IPS DF 4.7 (cell line): ENCODE data around the gene MOSMO.
"Not testable (repeated sequence)": the region's sequence is repeated elsewhere in the genome, so short reads cannot be mapped to it uniquely, and the experiment has no call there.

Source experiments
- DNase-seq: peaks from one replicate; pipeline ENCODE4 v3.0.0-alpha.2; 2013; ENCODE audit warnings: low spot score; ENCODE audit errors: extremely low read depth

MOSMO gene

DNA sequence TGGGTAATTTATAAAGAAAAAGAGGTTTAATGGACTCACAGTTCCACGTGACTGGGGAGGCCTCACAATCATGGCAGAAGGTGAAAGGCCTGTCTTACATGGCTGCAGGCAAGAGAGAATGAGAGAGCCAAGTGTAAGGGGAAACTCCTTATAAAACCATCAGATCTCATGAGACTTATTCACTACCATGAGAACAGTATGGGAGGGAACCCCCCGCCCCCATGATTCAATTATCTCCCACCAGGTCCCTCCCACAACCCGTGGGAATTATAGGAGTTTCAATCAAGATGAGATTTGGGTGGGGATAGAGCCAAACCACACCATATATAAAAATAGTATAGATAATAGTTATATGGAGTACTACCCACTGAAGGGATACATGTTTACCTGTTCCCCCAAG, 36.0 kb downstream of the MOSMO start:
- not testable (repeated sequence) for DNase-seq

DNA sequence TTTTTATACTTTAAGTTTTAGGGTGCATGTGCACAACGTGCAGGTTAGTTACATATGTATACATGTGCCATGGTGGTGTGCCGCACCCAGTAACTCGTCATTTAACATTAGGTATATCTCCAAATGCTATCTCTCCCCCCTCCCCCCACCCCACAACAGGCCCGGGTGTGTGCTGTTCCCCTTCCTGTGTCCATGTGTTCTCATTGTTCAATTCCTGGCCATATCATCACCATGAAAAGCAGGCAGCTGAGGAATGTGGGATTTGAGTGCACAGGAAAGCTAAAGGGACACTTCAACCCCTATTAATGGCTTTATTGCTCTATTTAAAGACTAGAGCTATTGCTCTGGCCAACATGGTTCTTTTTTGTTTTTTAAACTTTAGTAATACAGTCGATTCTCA, 38.0 kb downstream of the MOSMO start:
- not testable (repeated sequence) for DNase-seq

DNA sequence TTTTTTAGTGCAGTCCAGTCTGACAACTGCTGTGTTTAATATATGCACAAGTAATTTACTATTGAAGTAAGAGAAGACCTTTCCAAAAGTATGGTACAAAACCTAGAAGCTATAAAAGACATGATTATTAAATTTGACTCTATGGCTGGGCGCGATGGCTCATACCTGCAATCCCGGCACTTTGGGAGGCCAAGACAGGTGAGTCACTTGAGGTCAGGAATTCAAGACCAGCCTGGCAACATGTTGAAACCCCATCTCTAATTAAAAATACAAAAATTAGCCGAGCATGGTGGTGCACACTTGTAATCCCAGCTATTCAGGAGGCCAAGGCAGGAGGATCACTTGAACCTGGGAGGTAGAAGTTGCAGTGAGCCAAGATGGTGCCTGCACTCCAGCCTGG, 43.1 kb downstream of the MOSMO start:
- DNase-seq = no peak

DNA sequence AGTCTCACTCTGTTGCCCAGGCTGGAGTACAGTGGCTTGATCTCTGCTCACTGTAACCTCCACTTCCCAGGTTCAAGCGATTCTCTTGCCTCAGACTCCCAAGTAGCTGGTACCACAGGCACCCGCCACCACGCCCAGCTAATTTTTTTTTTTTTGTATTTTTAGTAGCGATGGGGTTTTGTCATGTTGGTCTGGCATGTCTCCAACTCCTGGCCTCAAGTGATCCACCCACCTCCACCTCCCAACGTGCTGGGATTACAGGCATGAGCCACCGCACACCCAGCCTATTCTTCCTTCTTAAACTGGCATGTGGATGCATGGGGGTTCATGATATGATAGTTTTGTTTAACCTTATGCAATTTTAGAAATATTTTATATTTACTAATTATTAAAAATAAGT, 45.1 kb downstream of the MOSMO start:
- DNase-seq = no peak

DNA sequence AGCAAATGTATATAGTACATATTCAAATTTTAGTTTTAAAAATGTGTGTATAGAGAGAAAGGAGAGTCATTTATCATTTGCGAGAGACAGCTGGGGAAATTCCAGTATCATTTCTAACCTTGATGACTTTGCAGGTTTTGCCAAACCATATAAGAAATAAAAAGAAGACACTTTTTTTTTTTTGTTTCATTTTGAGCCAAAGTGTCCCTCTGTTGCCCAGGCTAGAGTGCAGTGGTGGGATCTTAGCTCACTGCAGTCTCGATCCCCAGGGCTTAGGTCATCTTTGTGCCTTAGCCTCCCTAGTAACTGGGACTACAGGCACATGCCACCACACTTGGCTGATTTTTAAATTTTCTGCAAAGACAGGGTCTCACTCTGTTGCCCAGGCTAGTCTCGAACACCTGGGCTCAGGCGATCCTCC, 46.0 kb downstream of the MOSMO start:
- DNase-seq = no peak

DNA sequence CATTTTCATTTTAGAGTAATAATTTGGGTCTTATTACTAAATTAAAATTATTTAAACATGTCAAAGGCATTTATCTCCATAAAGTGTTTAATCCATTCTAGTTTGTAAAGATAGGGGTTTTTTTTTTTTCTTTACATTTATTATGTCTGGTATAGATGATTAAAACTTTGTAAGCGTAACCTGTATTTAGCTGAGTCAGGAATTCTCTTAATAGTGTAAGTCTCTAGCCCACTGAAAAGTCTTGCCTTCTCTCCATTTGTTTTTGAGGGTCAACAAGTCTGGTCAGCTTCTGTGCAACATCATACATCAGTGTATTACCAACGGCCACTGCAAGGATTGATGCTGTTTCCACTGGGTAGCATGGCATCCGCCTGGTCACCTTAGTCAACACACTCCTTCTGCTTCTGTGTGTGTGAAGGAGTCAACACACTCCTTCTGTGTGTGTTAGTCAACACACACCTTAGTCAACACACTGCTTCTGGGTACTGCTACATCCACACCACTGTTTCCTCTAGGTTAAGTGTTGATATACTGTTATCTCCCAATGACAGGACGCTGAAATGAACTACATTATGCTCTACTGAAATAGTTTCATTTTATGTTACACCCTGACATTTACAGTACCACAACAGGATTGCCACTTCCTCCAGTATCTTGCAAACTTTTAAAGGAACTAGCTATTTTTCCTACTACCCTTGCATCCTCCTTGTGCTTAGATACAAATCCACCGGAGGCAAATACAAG, 47.1 kb downstream of the MOSMO start:
- DNase-seq = no peak

DNA sequence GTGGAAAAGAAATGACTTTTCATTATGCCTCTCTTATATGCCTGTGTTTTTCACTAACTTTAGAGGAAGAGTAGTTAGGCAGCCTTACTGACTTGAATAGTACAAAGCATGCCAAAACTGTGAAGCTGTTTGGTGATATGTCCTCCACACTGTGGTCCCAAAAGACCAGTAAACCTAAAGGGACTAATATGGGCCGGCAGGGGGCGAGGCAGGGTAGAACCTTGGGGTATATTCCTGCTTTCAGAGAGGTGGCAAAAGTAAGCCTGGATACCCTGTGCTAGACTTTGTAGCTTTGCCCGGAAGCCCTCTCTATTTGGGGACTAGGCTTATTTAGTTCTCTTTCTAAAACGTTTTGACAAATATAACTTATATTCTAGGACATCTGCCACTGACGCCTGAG, 48.0 kb downstream of the MOSMO start:
- no peak for DNase-seq

DNA sequence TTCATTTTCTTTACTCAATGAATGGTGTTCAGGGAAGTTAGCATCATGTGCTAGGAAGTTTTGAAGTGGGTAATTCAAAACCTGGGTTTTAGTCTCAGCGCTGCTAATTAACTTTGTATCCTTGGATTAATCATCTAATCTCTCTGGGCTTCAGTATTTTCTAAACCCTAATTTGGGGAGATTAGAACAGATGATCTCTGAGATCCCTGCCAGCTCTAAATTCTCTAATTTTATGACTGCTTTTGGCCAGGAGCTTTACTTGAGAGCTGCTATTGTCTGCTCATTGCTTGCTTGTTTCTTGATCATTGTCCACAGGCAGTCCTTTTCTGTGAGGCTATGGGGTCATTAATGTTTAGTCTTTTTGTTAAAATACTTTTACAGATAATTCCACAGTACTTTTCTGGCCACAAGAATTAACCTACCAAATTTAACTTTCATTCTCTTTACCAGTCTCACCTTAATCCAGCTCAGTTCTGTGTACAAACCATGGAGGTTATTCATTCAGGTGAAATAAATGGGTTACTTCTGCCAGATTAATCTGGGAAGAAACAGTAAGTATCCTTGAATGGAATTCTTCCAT, 56.1 kb downstream of the MOSMO start:
- DNase-seq = no peak

DNA sequence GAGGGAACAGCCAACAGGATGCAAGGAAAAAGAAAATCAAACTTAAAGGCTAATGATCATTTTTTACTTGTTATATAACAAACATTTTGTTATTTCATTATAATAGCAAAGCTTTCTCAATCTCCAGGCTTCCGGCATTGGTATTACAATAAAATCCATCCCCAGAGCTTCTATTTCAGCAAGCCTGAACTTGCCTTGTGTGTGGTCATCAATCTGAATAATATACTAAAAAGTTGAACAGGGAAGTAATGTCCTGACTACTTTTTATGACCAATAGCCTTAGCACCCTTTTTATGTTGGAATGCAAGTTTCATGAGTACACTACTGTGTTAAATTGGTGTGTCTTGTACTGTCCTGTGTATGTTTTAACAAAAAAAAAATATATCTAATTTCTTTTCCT, 57.3 kb downstream of the MOSMO start:
- no peak for DNase-seq

DNA sequence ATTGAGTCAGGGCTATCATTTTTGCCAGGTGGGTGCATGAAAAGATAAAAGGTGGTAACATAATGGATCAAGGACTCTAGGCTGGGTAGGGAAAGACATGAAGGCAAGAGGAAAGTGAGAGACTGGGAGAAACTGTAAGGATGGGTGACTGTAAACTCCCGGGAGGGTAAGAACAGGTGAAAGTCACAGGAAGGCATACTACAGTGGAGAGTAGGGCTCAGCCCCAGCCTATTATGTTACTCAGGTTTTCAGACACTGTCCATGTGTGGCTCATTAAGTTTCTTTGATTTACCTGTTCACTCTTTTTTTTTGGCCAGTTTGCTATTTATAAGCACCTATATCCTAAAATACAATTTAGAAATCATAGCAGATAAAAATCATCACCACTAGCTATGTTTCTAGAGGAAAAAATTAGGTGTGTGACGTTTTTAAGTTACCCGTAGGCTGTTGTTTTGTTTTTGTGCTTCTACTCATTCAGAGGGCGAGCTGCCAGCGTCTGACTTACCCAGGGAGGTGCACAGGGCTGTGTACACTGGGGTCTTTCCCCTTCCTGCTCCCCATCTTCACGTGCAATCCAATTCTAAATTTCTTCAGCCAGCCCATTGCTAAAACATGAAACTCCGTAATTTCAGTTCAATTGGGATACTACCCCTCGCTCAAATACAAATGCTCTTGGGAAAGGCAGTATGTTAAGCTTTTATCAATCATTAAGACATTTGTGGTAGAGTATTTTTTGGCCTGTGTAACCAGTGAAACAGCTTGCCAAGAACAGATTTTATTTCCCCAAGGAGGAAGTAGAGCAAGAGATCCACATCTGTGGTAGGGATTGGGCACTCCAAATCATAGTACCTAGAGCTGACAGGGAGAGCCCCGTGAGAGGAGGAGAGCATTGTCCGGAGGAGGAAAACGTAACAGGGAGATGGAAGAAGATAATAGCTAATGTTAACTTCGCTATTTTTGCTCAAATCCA, 62.7 kb downstream of the MOSMO start:
- no peak for DNase-seq

DNA sequence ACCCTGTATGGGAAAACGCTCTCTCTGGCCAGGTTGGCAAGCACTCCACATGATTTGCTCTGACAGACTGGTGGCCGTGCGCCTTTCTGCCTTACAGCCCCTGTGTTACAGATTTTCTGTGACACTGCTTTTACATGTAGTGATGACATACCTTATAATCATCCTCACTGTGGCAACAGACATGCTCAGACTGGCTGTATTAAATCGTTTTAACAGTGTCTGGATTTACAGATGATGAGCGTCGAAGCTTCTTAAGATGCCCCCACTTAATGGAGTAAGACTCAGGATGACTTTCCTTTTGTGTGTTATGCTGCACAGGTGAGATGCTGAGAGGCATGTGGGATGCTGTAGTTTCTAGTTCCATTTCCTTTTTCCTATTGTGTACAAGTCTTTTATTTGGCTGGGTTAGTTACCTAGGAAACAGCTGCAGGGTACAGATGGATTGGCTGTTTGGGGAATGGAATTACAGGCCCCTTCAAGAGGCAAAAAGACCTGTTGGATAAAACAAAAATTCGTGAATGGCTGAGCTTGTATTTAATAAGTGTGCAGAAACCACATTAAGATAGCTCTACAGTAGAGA, 63.5 kb downstream of the MOSMO start:
- DNase-seq = no peak

DNA sequence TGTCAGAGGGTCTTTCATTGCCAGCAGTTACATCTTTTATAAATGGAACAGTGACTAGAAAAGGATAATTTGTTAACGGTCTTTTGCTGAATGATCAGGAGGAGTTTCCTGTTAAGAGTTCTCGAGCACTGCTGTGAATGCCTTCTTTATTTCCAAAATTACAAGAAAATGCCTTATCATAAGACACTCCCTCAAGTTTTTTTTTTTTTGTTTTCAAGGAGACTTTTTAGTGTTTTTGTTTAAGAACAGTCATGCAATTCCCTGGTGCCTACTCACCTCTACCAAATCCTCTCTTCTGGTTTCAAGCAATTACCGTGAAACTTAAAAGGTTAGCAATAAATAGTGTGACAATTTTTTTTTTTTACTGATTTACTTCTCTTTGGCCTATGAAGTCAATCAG, 65.4 kb downstream of the MOSMO start:
- DNase-seq = no peak

DNA sequence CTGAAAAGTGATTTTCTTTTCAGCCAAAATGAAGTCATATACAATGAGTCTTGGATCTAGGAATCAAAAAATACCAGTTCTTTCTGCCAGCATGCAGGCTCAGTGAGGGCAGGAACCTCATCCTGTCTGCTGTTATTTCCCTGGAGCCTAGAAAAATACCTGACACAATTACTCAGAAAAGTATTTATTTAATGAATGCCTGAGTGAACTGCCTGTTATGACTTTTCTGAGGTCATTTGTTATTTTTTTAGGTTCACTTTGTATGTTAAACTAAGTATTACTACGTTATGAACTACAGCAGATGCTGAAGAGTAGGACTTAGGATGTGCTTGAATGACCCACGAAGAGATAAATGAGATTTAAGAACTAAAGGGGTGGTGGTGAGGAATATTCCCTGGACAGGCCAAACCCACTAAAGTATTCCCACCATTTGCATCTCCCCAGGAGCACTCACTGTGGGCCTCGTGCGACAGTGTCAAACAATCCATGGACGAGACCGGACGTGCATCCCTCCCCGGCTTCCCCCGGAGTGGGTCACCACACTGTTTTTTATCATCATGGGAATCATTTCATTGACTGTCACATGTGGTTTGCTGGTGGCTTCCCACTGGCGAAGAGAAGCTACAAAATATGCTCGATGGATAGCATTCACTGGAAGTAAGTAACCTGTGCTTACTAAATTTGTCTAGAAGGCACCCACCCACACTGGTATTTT, 67.3 kb downstream of the MOSMO start:
- no peak for DNase-seq

DNA sequence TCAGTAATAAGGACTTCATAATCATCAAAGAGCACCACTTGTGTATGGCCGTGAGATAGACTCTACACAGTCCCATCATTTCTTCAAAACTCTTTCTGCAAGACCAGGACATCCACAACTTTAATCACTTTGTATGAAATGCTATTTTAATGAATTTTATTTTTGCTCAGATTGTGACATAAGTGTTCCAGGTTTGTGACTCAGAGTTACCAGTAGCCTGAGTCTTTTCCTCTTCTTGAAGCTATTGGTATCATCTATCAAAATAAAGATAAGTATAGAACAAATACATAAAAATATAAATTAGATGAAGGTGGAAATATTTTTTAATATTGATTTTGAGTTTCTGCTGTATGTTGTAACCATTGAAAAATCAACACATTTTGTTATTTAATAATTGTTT, 67.9 kb downstream of the MOSMO start:
- no peak for DNase-seq

DNA sequence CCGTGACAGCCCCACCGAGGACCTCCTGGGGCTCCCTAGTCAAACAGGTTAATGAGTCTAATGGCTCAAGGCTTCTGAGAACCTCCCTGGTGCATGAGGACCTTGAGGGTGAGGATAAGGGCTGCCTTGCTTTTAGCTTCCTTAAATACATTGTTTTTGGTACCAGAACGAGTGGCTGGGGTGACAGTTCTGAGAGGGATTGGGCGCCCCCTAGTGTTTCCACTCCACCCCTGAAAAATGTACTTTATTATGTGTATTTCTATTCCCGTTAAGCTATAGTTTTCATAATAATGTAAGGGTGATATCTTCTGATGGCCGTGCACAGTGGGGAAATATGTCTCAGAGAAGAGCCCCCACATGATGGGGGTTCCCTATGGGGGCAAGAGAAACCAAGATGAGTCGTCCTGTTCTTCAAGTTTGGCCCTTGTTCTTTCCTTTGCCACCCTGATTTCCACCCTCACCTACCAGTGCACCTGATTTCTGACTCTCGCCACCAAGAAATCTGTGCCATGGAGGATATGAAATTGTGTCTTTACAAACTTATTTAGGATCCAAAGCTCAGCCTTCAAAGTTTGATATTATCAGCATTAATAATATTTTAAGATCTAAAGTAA, 69.9 kb downstream of the MOSMO start:
- no peak for DNase-seq

DNA sequence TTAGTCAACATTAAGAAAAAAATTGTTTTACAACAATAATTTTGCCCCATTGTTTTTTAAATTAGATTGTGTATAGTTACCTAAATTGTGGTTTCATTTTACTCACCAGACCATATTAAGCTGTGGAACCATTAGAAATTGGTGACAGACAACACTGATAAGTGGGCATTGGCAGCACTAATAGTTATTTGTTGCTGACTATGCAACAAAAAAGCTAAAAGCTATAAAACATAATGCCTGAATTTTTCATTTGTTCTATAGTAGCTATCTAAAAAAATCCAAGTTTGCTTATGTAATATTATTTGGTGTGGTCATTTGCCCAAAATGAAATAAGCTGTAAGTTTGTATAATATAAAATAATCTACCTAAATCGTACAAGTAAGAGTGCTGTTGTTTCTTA, 70.7 kb downstream of the MOSMO start:
- no peak for DNase-seq

DNA sequence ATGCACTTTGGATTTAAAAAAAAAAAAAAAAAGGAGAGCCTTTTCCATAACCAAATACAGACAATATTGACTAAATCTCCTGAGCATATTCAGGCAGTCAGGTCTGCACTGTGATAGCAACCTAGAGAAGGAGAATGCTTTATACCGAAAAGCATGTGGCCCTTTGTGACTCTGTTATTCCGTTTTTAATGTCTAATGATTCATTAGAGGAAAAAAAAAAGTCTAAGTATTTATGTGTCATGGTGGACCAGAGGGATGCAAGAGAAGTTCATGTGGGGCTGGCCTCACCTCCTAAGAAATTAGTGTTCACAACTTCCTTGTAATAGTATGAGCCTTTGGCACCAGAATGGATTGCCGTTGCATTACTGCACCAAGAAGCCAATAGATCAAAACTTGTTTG, 73.1 kb downstream of the MOSMO start:
- DNase-seq = no peak

DNA sequence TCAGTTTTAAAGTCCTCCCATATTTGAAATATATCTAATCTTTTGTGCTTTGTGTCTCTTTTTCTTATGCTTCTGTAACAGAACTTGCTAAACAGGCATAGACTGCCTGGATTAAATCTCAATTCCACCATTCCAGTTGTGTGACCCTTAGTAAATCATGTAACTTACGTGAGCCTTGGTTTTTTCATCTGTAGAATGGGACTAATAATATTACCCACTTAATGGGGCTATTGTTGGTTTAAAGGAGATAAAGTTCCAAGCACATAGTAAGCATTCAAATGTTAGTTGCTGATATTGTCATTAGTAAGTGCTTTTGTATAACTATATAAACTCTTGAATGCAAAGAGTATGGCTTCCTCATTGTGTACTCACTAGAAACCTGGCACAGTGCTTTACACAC, 78.5 kb downstream of the MOSMO start:
- no peak for DNase-seq

DNA sequence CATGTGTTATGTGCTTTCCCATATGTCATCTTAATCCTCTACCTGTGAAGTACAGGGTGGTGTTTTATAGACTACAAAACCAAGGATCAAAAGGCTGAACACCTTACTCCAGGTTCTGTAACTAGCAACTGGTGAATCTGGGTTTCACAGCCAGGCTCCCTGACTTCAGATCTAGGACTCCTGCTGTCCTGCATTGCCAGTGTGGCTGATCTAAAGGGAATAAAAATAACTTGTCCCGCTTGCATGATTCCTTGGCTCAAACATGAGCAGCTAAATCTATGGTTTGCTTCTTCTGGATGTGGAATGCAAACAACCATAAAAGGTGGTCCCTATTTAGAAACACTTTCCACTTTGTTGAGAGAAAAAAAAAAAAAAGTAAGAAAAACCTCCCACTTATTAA, 80.7 kb downstream of the MOSMO start:
- no peak for DNase-seq

DNA sequence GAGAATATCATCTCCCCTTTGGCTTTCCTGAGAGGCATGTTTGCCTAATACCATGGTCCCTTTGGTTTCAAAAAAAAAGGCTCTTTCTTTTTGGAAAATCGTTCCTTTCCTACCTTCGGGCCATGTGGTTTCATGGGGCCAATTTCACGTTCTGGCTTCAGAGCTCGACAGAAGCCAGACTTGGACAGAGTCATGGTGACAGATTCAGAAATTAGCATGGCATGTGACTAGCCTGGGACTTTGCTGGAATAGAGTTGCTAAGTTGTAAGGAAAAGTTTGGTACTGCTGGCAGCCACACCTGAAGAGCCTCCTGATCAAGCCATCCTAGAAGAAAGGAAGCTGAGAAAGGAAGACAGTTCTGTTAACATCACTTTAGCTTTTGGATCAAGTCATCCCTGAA, 82.0 kb downstream of the MOSMO start:
- no peak for DNase-seq

DNA sequence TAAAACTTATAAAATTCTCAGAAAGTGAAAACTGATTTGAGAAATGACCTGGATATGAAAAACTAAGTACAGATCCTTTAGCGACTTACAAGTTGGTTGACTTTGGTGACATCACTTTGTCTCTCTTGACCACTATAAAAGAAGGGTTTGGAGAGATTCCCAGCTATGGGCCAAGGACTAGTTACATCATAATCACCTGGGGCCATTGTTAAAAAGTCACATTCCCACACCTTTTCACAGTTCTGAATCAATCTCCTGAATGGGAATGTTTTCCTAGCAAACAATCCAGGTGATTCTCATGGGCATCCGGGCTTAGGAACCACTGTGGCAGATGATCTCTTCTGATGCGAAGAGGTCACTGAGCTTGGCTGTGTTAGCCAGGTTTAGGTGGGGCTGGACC, 83.8 kb downstream of the MOSMO start:
- DNase-seq = no peak
